ENCODE measurements around the gene KLHL24. TPM values are rescaled to one million over a fixed set of nuclear protein-coding genes. Genes with fewer than 3 reads are reported as not detected.
"Not testable (repeated sequence)": the region's sequence is repeated elsewhere in the genome, so short reads cannot be mapped to it uniquely, and the experiment has no call there.

Gene KLHL24
- total RNA-seq, 1 experiment from 2014 or later, result 16.3 TPM

DNA sequence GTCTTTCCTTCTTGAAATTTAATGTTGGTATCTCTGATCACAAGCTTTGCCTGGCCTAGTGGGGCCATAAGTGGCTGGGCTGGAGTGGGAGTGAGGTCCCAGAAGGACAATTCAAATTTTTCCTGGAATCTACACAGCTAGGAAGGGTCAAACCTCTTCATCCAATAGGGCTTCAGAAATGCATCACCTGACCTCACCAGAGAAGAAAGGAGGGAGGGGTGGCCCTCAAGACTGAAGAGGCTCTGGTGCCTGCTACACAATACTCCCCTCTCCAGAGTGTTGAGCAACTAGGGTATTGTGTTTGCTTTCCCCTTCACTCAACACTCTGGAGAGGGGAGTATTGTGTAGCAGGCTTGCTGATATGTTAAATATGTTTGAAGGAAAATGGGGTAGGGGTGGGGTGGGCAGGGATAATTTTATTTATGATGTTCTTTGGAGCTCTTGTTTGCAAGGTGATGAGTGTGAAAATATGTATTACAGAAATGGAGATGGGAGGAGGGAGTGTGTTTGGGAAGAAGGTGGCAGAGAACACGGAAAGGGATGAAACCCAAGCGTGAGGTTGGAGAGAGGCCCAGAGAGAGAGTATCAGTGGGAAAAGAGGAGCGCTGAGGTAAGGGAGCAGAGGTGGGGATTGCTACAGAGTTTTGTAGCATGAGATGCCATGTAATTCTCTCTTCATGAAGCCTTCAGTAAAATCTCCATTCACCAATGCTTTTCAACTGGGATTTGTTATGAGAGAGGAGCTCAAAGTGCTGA, 5.7 kb upstream of the KLHL24 start:
- in situ Hi-C loops (cut with HindIII; ENCODE audit: low pct_unique_long_range_greater_than_20kb, low sequenced_read_pairs), result no loop called here
- DNase-seq (ENCODE audit: low read depth), result no peak

DNA sequence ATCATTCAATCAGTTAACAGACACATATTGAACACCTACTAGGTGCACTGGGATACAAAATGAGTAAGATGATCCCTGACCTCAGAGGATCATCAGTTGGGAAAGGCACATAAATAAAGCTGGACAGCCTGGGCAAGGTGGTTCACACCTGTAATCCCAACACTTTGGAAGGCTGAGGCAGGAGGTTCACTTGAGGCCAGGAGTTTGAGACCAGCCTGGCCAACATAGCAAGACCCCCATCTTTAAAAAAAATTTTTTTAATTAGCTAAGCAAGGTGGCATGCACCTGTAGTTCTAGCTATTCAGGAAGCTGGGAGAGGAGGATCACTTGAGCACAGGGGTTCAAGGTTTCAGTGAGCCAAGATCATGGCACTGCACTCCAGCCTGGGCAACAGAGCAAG, 3.7 kb upstream of the KLHL24 start:
- in situ Hi-C loops (cut with HindIII; ENCODE audit: low pct_unique_long_range_greater_than_20kb, low sequenced_read_pairs), result no loop called here

DNA sequence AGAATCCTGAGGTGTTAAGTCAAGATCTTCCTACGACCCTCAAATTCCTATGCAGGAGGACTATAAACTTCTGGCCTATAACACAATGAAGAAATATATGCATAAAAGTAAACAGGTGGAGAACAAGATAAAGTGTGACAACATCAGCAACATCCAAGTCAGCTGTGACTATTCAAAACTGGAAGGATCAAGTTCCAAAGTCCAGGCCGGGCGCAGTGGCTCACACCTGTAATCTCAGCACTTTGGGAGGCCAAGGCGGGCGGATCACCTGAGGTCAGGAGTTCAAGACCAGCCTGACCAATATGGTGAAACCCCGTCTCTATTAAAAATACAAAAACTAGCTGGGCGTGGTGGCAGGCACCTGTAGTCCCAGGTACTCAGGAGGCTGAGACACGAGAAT, 2.7 kb upstream of the KLHL24 start:
- in situ Hi-C loops (cut with HindIII; ENCODE audit: low pct_unique_long_range_greater_than_20kb, low sequenced_read_pairs); DNase-seq (ENCODE audit: low read depth): not testable (repeated sequence)

More for the DNA sequence above, 3.7 kb upstream of the KLHL24 start:
- DNase-seq (ENCODE audit: low read depth), result no peak

DNA sequence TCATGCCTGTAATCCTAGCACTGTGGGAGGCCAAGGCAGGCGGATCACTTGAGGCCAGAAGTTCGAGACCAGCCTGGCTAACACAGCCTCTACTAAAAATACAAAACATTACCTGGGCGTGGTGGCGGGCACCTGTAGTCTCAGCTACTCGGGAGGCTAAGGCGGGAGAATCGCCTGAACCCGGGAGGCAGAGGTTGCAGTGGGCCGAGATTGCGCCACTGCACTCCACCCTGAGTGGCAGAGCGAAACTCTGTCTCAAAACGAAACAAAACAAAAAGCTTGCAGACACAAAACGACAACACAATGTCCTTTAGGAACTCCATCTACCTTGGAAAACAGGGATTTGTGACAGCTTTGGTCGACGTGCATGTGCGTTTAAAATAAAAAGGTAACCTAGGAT, 716 bp upstream of the KLHL24 start:
- DNase-seq (ENCODE audit: low read depth), result no peak
- in situ Hi-C loops (cut with HindIII; ENCODE audit: low pct_unique_long_range_greater_than_20kb, low sequenced_read_pairs), result no loop called here

DNA sequence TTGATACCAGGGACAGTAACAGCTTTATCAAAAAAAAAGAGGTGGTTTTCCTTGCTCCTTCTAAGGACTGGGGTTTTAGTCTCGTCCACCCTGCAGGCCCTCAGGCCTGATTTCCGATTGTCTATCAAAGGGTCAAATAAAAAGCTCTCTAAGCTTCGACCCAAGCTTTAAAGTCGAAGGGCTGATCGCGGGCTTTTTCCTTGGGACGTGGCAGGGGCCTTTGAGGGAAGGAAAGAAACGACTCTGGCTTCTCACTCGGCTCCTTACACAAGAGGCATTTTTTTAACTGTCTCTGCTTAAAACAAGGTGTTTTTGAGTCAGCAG, 354 bp upstream of the KLHL24 start:
- in situ Hi-C loops (cut with HindIII; ENCODE audit: low pct_unique_long_range_greater_than_20kb, low sequenced_read_pairs), result no loop called here
- no peak for DNase-seq (ENCODE audit: low read depth)

DNA sequence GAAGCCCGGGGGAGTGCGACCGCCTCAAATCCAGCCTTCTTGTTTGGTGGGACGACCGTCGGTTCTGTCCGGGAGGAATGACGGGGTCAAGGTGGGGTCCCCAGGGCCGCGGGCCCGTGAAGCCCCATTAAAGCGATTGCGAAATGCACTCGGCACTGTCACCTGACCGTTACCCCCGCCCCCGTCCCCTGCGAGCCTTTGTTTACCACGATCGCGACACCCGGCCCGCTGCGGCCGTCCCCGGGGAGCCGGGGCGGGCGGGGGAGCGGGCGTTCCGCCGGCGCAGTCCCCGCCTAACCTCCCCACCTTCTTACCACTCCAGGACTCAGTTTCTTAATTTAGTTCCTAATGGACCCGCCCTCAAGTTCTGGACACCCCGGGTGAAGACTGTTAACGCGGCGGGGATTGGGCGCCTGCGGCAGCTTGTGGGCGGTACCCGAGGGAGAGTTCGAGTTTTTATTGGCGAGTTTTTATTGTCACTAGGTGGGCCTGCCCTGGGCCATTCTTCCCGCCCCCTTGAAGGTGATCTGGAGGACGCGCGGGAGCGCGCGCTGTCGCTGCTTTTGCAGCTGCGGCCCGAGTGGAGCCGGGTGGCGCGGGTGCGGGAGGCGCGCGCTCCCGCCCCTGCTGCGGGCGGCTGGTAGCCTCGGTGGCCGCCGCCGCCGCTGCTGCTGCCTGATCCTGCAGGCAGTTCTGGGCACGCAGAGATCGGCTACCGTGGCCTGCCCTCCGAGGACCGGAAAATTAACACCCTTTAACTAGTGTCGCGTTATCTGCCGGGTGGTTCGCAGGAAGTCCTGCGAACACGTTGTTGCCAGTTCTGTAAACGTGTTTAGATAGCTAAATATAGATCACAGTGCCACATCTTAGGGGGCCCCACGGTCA, 1.0 kb downstream of the KLHL24 start:
- in situ Hi-C loops (cut with HindIII; ENCODE audit: low pct_unique_long_range_greater_than_20kb, low sequenced_read_pairs), result no loop called here
- peak; percentile 98 for DNase-seq (ENCODE audit: low read depth)

DNA sequence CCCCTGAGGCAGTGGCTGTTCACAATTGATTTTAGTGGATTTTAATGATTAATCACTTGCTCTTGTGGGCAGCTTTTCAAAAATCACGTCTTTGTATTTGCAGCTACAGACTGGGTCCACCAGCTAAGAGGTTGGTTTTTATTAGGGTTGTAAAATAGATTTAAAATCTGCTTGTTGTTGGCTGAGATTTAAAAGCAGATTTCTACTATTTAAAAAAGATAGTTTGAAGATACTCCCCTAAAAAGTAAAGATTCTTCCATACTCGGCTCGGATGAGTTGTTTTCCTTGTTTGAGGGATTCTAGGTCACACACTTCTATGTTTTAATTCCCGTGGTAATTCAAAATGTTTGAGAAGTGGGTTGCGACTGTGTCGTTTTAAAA, 1.7 kb downstream of the KLHL24 start:
- in situ Hi-C loops (cut with HindIII; ENCODE audit: low pct_unique_long_range_greater_than_20kb, low sequenced_read_pairs), result no loop called here
- no peak for DNase-seq (ENCODE audit: low read depth)

DNA sequence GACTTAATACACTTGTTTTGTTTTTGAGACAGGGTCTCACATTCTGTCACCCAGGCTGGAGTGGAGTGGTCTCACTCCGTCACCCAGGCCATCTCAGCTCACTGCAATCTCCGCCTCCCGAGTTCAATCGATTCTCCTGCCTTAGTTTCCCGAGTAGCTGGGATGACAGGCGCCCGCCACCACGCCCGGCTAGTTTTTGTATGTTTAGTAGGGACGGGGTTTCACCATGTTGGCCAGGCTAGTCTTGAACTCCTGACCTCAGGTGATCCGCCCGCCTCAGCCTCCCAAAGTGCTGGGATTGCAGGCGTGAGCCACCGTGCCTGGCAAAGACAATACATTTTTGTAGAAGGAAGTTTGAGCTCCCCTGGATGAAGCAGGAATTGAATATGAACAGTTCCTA, 2.2 kb downstream of the KLHL24 start:
- DNase-seq (ENCODE audit: low read depth); in situ Hi-C loops (cut with HindIII; ENCODE audit: low pct_unique_long_range_greater_than_20kb, low sequenced_read_pairs): not testable (repeated sequence)

DNA sequence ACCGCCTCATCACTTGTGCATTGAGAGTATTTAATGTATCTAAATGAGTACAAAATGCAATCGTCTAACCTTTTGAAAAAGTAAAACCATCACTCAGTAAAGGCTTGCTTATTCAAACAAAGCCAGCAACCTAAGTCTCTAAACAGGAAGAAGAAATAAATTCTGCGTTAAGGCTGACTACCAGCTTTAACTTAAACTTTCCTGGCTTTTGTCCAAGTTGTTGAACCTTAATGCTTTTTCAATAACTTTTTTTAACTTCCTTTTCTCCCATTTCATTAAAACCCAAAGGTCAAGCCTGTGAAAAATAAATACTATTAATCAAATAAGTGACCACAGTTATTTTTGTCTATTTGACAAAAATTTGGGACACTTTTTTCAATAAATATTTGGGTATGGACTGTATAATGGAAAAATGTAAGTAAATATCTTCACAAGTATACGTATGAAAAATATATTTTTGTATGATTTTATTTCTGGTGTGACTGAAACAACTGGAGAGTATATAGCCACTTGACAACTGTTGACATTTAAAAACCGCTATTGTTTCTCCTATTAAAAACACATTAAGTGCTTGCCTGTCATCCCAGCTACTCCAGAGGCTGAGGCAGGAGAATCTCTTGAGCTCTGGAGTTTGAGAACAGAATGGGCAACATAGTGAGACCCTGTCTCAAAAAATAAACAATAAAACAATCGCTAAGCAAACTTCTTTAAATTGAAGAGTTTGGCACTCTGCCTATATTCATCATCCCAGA, 2.9 kb downstream of the KLHL24 start:
- in situ Hi-C loops (cut with HindIII; ENCODE audit: low pct_unique_long_range_greater_than_20kb, low sequenced_read_pairs), result no loop called here

DNA sequence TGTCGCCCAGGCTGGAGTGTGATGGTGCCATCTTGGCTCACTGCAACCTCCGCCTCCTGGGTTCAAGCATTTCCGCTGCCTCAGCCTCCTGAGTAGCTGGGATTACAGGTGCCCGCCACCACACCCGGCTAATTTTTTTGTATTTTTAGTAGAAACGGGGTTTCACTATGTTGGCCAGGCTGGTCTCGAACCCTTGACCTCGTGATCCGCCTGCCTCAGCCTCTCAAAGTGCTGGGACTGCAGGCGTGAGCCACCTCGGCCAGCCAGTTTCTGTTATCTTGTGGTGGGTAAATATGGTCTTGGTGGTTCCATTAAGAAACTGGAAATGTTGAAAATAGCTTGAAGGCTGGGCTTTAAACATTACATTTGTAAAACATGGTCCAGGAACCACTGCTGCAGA, 5.2 kb downstream of the KLHL24 start:
- in situ Hi-C loops (cut with HindIII; ENCODE audit: low pct_unique_long_range_greater_than_20kb, low sequenced_read_pairs), result not testable (repeated sequence)

More for the DNA sequence above, 2.9 kb downstream of the KLHL24 start:
- no peak for DNase-seq (ENCODE audit: low read depth)

DNA sequence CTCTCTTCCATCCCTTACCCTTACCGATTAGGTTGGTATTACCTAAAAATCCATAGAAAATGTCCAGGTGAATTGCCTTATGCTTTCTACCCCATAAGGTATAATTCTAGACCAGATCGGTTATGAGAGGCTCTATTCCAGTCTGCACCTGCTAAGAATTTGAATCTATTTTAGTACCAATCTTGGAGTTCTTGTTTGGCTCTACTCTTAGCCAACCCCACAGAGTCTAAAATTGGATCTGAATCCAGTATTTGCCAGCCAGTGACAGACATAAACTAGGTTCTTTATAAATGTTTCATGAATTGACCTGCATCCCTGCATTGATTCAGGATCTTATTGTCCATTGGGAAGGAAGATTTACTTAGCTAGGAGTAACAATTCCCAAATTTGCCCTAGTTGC, 6.5 kb downstream of the KLHL24 start:
- DNase-seq (ENCODE audit: low read depth), result no peak
- in situ Hi-C loops (cut with HindIII; ENCODE audit: low pct_unique_long_range_greater_than_20kb, low sequenced_read_pairs), result no loop called here

More for the DNA sequence above, 5.2 kb downstream of the KLHL24 start:
- not testable (repeated sequence) for DNase-seq (ENCODE audit: low read depth)

DNA sequence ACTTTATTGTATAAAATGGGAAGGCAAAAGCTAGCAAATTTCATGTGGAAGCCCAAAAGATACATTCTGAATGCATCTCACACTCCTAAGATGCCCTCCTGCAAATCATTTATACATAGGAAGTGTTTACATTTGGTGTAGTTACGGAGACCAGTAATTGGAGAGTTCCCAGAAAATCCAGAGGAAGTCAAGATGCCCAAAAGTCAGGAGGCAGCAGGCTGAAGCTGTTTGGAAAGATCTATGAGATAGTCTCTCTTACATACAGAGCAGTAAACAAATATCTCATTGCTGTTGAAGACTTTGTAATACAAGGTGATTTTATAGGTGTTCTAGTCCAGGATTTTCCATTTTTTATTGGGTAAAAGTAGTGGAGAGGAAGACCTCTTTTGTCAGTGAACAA, 8.8 kb downstream of the KLHL24 start:
- DNase-seq (ENCODE audit: low read depth), result no peak
- in situ Hi-C loops (cut with HindIII; ENCODE audit: low pct_unique_long_range_greater_than_20kb, low sequenced_read_pairs), result no loop called here

DNA sequence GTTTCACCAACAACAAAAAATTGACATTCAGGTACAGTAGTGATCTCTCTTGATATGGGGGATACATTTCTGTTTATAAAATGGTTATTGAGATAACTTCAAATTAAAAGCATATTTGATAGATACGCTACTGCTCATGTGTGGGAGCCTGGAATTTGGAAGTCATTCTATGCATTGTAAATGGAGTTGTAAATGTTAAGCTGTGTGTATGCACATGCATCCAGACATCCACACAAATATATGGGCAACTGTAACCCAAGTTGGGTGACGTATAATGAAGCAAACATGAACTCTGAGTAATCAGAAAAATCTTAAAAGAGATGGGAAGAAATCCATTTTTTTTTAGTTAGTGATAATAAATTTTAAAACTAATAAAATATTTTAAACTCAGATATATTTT, 9.8 kb downstream of the KLHL24 start:
- in situ Hi-C loops (cut with HindIII; ENCODE audit: low pct_unique_long_range_greater_than_20kb, low sequenced_read_pairs), result no loop called here
- DNase-seq (ENCODE audit: low read depth), result no peak

DNA sequence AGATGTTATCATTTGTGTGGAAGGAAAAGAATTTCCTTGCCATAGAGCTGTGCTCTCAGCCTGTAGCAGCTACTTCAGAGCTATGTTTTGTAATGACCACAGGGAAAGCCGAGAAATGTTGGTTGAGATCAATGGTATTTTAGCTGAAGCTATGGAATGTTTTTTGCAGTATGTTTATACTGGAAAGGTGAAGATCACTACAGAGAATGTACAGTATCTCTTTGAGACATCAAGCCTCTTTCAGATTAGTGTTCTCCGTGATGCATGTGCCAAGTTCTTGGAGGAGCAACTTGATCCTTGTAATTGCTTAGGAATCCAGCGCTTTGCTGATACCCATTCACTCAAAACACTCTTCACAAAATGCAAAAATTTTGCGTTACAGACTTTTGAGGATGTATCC, 15.1 kb downstream of the KLHL24 start:
- in situ Hi-C loops (cut with HindIII; ENCODE audit: low pct_unique_long_range_greater_than_20kb, low sequenced_read_pairs), result no loop called here
- no peak for DNase-seq (ENCODE audit: low read depth)

DNA sequence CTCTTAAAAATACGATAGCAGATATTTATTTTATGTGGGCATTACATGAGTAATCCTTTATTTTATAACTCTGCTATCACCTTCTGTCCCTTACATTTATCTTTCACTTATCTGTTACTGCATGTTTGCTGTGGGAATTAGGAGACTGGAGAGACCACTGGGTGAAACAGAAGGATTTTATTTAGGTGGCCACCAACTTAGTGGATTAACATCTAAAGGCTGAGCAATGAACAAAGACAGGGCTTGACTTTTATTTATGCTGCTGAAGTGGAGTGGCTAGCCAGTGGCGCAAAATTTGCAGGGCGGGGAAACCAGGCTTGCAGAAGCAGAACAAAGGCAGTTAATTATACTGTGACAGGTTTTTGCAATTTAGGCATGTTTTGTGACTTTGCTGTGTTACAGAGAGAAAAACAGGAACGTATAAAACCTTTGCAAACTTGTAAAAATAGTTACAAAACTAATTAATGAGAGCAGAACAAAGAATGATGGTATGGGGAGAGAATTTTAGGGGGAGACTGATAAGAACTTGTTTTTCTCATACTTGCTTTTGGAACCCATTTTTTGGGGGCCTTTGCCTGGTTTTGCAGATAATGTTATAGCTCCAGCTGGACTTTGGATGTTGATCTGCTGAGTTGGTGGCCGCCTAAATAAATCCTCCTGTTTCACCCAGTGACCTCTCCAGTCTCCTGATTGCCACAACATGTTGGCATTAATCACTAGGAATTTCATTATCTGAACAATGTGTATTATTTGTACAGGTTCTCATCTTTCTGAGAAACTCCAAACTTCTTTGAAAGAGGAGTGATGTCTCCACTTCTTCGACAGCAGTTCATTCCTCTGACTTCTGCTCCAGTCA, 18.0 kb downstream of the KLHL24 start:
- peak; percentile 50 for DNase-seq (ENCODE audit: low read depth)

DNA sequence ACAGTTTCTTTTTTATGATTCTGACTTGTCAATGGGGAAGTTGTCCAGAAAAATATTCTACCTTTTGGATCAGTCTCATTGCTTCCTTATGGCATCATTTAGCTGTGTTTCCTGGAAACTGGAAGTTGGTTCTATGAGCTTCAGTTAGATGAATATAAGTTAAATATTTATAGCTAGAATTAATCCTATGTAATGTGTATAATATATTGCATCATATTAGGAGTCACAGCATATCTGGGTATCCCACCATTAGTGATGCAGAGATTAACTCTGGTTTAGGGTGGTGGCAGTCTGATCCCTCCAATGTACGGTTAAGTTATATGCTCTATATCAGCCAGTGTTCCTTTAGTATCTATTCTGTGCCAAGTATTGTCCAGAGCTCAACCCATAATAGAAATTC, 19.3 kb downstream of the KLHL24 start:
- no peak for DNase-seq (ENCODE audit: low read depth)
- in situ Hi-C loops (cut with HindIII; ENCODE audit: low pct_unique_long_range_greater_than_20kb, low sequenced_read_pairs), result no loop called here

More for the DNA sequence above, 18.0 kb downstream of the KLHL24 start:
- in situ Hi-C loops (cut with HindIII; ENCODE audit: low pct_unique_long_range_greater_than_20kb, low sequenced_read_pairs), result no loop called here

DNA sequence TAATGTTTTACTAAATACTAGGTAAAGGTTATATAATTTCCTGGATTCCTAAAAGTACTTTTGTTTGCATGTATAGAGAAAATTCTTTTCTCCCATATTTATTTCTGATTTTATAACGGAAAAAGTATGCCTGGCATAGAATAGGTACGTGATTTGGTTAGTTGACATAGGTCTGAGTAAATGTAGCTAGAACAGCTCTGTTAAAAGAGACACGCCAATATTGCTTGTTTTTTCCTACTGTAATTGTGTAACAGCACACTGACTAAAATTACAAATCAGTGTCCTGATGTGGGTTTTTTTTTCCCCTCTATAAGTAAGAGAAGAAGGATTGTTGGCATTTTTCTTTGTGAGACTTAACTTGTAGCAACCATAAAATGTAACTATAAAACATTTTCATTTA, 26.7 kb downstream of the KLHL24 start:
- in situ Hi-C loops (cut with HindIII; ENCODE audit: low pct_unique_long_range_greater_than_20kb, low sequenced_read_pairs), result no loop called here
- no peak for DNase-seq (ENCODE audit: low read depth)

DNA sequence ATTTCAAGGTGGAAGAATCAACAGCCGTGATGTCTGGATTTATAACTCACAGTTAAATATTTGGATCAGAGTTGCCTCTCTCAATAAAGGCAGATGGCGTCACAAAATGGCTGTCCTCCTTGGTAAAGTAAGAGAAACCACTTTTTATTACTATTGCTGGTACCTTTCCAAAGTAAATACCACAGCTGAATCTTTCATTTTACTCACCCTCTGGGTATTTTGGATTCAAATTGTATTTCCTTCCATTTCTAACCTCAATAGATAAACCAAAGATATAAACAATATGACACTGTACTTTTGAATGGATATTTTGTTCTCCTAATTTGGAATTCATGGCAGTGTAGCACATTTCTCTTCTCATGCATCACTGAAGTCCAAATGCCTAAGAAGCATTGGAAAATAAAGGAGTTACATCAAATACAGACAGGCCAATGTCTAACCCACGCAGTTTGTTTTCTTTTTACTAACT, 29.5 kb downstream of the KLHL24 start:
- in situ Hi-C loops (cut with HindIII; ENCODE audit: low pct_unique_long_range_greater_than_20kb, low sequenced_read_pairs), result no loop called here
- DNase-seq (ENCODE audit: low read depth), result peak; percentile 98
